ENCODE results near the gene SMPD4.

GRCh38 chr2:130160131-130160530 is 21.3 kb downstream of the SMPD4 start:
- TF ChIP-seq CTCF (IDR thresholded peaks at IDR 0.05; ENCODE audit: low read length) (no peak), EZH2 (IDR thresholded peaks at IDR 0.05; ENCODE audit: borderline replicate concordance, low read length) (no peak)
